Superior temporal gyrus (tissue), 1 donor: Measurements from ENCODE around the gene DVL2.
"Not testable (repeated sequence)": the region's sequence is repeated elsewhere in the genome, so short reads cannot be mapped to it uniquely, and the experiment has no call there.

Source experiments
- DNase-seq: peaks from one replicate; pipeline ENCODE4 v3.0.0-alpha.2; 2016; ENCODE audit errors: extremely low spot score

Gene DVL2

DNA sequence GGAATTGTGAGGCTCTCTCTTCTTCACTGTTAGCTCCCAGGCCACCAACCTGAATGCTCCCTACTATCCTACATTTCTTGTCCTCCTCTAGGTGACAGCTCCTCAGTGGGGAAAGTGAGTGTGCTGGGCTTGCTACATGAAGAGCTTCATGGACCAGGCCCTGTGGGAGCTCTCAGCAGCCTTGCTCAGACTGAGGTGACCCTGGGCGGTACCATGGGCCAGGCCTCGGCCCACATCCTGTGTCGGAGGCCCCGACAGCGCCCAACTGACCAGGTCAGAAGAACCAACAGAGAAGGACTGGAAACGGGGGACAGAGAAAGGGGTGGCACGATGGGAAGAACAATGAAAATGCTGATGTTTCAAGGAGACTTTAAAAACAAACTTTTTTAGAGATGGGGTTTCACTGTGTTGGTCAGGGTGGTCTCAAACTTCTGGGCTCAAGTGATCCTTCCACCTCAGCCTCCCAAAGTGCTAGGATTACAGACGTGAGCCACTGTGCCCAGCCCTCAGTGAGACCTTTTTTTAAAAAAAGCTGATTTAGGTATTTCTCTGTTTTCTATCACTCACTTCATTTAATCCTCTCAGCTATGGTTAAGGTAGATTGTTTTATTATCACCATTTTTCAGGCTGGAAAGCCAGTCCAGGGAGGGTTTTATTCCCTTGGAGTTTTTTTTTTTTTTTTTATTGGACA is 22.6 kb upstream of the DVL2 start:
- DNase-seq: no peak

DNA sequence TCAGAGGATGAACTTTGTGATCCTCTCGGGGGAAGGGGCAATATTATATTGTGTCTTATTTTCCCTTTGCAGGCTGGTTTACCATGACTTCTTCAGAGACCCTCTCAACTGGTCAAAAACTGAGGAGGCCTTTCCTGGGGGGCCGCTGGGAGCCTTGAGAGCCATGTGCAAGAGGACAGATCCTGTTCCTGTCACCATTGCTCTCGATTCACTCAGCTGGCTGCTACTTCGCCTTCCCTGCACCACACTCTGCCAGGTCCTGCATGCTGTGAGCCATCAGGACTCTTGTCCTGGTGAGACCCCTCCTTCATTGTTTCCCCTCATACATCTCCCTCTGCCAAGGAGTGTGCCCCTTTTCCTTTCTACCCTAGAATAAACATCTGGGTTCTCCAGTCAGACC is 20.2 kb upstream of the DVL2 start:
- DNase-seq: no peak

DNA sequence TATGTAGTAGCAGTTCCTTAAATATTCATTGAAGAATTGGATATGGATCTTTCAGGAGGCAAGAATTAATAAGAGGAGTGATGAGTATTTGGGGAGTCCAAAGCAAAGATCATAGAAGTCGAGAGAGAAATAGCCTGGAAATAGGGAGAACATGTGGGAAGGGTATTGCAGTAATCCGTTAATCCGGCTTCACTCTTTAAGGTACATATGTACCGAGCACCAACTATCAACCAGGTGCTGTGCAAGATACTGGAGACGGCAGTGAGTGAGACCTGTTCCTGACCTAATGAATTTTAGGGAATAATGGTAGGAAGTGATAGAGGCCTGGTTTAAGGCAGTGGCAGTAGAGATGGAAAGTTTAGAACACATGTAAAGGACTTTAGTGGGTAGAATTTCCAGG is 18.8 kb upstream of the DVL2 start:
- no peak for DNase-seq

DNA sequence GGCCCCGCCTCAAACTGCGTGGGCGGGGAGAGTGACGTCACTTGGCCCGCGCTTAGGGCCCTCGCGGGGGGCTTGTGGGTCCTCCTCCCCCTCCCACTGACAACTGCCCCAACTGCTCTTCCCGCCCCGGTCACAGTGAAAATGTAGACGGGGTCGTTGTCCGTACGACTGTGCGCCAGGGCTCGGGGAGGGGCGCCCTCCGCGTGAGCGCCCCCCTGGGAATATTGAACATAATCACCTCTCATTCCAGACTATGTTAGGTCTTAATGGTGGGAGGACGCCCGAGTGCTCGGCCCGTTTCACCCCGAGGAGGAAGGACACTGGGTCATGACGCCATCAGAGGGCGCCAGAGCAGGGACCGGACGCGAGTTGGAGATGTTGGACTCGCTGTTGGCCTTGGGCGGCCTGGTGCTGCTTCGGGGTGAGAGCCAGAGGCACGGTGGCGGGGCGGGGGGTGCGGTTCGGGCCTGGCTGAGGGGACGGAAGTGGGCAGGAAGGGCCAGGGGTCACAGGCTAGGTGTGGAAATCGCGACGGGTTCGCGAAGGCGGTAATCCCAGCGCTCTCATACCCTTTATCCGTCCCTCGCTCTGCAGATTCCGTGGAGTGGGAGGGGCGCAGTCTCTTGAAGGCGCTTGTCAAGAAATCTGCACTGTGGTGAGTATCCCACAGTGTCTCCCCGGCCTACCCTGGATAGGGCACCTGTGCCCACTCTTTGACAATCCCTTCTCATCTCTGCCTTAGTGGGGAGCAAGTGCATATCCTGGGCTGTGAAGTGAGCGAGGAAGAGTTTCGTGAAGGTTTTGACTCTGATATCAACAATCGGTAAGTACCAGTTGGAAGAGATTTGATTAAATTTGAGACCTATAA is 18.1 kb upstream of the DVL2 start, which contains the start of gene ELP5:
Gene ELP5 (plus strand): TSS at position 40 of the 868 bp plus-strand sequence. CDS start 336 bp downstream, at position 376.
- peak; percentile 88 for DNase-seq

DNA sequence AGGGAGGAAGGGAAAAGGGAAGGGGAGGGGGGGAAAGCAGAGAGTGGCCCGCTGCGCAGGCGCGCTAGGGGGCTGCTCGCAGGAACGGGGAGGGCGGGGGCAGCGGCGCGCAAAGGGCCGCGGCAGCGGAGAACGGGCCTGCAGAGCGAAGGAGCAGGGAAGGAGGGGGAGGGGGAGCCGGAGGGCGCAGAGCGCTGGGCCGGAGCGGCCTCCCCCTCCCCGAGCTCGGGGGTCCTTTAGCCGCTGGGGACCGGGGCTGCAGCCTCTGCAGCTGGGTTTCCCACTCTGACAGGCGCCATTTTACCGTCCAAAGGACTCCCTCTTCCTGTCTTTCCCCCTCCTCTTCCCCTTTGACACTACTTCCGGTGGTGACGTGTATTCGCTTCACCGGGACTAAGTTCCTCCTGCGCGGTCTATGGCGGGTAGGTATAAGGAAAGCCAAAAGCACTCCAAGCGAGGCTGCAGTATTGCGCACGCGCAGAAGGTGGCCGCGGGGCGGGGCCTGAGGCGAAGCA is 17.4 kb upstream of the DVL2 start, which contains the start of gene CTDNEP1:
Gene CTDNEP1 (minus strand): TSS at position 74 of the 515 bp plus-strand sequence. CDS start 438 bp downstream, outside the sequence.
- DNase-seq: peak; percentile 99

DNA sequence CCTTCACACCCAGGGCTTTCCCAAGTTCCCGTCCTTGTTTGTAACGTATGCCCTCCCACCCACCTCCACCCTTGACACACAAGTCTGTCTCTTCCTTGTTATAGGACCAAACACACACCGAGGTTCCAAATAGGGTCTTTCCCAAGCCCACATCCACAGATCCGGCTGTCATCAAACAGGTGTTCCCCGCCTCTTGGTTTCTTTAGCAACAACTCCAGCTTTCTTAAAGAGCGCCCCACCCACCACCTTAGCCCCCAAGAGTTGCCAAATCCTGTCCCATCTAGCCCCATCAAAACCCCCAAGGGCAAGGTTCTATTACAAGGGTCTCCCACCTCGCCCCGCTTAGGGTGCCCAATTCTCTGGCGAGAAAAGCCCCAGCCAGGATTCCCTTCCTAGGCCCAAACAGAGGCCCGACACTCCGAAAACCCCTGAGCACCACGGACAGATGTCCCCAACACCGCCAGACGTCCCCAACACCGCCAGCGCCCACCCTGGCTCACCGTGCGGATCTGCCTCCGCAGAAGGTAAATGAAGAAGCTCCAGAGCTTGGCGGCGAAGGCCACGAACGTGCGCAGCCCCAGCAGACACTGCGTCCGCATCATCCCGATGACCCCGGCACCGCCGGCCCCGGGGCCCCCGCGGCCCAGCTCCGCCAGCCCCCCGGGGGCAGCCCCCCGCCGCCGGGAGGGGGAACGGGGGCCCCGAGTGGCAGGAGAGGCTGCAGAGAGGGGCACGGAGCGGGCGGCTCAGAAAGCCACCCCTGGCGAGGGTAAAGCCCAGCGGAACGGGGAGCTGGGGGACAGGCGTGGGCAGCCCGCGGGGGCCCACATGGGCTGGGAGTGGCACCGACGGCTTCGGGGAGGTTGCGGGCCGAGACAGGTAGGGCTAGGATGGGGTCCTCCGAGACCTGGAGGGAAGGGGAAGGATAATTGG is 16.6 kb upstream of the DVL2 start:
- no peak for DNase-seq

DNA sequence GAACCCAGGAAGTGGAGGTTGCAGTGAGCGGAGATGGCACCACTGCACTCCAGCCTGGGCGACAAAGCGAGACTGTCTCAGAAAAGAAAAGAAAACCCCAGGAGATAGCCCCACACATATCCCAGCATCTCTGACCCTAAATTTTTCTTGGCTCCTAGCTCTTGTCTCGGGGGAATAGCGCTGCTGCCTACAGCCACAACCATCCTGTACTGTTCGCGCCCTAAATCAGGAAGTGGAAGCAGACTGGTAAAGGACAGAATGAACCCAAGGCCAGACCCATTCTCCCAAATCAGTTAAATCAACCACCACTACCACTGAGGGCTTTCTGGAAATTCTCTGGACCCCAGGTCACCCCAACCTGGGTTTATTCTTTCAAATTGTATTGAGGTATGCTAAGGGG is 15.5 kb upstream of the DVL2 start:
- no peak for DNase-seq

DNA sequence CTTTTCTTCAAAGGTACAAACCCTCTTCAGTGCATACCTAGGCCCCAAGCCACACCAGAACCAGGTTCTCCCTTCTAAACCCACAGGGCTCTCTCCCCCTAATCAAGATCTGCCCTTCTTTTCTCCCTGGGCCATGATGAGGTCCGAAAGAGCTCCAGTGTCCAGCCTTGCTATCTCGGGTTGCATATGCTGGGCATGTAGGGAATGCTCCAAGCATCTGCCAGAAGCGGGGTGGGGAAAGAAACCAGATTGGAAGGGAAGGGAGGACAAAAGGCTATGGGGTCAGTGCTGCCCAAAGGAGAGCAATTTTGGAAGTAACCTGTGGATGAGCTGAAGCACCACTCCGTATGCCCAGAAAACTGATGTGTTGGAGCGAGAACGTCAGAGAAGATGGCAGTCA is 14.9 kb upstream of the DVL2 start:
- no peak for DNase-seq

DNA sequence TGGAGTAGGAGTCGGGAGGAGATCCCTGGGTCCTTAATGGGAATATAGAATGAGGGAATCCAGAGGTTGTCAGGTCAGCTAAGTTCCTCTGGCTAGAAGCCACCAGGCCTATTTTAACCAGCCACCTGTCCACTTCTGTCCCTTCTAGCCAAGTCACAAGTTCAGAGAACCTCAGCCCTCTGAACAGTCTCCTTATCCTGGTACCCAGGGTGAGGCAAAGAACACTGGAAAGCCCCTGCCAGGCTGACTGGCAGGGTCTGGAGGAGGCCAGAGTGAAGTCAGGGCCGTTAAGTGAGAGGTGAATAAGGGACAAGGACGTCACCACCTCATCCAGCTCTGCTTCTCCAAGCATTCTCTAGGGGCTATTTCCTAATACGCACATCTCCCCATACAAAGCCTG is 14.5 kb upstream of the DVL2 start:
- DNase-seq: no peak

DNA sequence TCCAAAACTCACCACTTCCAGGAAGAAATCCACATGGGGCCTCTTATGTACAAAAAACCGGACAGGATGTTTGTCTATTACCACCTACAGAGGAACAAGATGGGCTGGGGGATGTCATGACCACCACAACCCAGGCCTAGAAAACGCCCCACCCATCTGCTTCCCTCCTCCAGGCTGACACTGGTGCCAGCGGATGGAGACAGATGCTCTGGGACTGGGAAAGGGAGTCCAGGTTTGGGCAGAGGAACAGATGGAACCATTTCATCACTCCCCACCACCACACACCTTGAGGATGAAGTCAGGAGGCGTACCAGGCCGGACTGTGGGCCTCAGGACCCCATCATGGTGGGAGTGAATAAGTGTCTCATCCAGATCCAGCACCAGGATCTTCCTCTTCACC is 12.5 kb upstream of the DVL2 start:
- DNase-seq: no peak

DNA sequence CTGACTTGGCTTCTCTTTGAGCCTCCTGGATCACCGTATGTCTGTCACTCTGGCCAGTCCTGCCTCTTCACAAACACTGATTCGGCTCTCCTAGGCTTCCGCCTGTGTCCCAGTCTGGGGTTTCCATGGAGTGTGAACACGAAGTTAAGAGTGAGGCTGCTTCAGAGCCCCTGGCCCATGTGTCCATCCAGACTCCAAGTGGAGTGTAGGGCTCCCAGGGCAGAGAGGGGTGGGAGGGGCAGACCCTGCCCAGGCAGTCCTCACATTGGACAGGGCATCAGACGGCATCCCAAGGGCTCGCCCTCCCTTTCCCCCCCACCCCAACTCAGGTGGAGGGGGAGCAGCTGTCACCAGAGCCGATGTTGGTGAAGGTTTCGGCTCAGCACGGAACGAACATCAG is 9.5 kb upstream of the DVL2 start:
- DNase-seq: not testable (repeated sequence)

DNA sequence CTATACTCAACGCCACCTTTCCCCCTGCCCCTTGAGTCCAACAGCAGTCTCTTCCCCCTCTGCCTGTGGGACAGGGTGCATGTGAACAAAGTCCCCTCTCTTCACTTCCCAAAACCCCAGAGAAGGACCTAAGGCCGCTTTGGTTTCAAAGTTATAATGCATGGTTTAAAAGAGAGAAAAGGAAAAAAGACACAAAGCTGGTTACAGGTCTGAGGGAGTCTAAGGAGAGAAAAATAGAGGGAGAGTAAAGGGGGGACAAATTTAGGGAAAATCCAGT is 9.1 kb upstream of the DVL2 start:
- DNase-seq: no peak

DNA sequence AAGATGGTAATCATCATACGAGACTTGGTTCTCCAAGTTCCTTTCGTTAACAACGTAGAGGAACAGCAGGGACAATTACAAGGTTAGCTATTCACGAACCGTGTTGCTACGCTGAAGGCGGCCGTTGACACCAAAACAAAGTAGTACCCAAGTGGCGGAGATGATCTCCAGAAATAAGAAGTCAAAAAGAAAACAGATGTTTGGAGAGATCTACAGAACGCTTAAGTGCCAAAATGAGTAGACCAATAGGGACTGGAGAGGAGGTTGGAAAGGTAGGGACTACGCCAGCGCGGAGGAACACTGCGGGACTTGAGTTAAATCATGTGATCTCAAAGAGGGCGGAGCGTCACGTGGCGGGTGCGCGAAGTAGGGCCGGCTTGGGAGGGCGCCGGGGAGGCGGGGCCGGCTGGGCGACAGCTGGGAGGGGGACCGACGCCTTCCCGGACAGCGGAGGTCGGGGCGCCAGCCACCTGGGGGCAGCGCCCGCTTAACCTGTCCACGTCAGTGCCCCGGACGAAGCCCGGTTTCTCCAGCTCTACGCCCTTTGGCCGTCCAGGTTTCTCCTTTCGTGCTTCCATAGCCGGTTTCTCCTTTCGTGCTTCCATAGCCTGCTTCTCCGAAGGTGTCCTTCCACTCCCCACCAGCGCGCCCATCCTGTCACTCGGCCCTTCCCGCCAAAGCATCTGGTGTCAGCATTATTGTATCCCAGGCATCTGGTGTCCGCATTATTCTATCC is 8.6 kb upstream of the DVL2 start:
- DNase-seq: peak; percentile 97

DNA sequence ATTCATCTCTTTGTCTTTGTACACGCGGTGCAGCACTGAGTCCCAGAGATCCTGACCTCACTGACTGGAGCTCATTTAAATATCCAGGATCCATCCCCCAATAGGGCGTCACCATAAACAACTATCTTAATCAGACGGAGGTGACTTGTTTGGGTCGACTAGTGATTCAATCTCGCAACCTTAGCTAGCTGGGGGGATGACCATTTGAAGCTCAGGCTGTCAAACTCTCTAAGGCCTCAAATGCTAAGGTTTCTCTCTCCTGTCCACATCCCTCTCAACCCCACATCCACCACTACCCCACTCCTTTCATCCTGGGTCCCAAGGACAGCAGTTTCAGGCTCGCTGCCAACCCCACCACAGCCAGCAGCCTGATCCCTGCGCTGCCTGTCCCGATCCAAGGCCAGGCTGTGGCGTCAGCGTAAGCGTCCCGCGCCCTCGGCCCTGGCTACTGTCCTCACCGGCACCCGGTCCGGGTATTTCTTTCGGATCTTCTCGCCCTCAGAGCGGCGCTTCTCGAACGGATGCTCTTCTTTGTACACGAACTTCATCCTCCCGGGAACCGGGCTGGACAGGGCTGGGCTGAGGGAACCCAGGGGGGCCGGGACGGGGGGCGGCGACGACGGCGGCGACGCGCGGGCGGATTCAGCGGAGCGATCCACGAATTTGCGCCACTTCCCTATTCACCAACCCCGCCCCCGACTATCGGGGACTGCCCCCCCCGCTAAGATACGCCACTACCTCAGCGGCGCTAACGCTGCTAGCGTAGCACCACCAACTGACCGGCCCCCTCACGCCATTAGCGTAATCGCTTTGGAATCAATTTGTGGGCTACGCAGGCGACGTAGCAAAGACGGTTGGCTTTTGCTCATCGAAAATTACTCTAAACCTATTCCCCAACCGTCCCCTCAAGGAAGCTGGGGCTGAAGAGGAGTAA is 7.7 kb upstream of the DVL2 start, which contains the start of gene GABARAP:
Gene GABARAP (minus strand): TSS at position 667 of the 934 bp plus-strand sequence. CDS start 119 bp downstream, at position 548.
- DNase-seq: peak; percentile 97

DNA sequence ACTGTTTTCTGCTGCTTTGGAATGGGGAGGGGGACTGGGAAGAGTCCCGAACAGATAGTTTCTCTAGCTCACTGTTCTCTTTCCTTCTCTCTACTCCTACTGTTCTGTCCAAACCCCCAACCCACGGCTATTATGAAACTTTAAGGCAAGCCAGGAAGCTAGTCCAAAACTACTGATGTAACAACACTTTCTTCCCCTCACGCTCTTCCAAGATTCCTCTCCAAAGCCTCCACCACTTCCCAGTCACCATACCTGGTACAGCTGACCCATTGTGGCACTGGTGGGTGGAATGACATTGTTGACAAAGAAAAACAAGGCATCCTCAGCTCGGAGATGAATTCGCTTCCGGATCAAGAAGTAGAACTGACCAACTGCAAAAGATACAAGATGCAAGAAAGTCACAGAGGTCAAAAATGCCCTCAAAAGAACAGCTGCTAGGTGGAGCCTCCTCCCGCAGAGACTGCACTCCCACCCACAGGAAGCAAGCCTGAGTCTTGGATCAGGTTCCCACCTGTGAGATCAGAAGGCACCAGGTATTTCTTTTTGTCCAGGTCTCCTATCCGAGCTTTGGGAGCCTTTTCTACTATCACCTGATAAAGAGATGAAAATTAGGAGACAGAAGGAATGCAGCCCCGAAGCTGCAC is 6.9 kb upstream of the DVL2 start:
- DNase-seq: no peak

DNA sequence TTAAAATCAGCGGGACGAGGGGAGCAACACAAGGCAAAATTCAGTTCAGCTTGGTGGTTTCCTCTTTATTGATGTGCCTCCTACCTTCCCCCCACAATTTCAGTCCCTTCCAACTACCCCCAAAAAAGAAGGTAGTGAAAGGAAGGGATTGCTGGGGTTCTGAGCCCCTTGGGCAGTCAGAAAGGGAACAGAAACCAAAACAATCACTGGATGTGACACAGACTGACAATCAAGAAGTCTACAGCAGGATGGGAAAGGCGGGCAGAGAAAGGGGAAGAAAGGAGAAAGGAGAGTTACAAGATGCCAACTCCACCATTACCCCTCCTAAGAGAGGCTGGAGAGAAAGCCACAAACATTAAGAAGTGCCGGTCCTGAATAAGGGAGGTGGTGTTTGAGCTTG is 6.1 kb upstream of the DVL2 start:
- no peak for DNase-seq

DNA sequence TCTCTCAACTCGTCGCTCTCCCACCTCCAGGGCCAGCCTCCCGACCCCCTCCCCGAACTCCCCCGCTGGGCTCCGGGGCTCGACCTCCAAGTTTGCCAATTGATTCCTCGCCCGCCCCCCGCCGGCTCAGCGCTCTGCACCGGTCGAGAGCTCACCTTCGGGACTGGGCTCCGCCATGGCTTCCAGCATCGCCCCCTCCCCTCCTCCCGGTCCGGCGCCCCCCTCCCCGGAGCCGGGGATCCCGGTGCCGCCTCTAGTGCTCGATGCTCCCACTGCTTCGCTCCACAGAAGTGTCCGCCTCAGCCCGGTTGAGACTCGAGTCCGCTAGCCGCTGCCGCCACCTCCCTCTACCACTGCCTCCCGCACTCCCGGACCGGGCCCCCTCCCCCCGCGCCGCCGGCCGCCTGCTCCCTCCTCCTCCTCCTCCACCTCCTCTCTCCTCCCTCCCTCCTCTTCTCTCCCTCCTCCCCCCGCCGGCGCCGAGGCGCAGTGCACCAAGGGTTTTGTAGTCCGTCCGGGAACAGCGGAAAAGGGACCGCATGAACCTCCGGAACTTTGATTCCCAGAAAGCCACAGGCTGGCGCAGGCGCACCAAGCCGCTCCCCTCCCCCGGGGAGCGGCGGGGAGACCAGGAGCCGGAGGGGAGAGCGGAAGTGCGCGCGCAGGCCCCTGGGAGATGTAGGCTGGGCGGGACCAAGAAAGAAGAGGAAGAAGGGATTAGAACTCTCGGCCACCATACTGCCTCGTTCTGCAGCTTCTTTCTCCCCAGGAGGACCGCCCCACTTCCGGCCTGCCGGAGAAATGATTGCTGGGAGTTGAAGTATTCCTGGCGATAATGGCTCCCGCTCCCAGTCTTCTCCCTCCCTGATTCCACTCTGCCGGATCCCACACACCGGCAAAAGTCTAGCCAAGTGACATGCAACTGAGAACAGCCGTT is 5.0 kb upstream of the DVL2 start, which contains the start of gene PHF23:
Gene PHF23 (minus strand): TSS at position 367 of the 937 bp plus-strand sequence. CDS start 178 bp downstream, at position 189.
- peak; percentile 100 for DNase-seq
